SW 1271 (cell line): ENCODE data around the gene ARHGAP15.

Experiments
- DNase-seq, 2 experiments: peaks; one replicate each; lab custom pipeline; 2025; lab: John Stamatoyannopoulos, UW

Gene ARHGAP15

DNA sequence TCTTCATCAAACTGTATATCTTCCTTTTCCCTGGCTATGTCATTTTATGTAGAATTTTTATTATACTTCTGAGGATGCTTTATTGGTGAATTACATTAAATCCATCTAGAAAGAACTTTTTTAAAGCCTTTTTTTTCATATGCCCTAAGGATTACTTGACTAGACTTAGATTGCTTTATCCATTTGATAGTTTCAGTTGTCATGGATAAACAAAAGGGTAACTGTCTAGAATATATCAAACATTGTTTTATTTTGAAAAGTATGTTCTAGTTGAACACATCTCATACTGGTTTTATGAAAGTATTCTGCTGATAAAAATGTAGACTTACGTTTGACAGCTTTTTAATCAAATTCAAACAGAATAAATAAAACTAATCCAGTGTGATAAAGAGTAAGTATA, 639.8 kb downstream of the ARHGAP15 start:
- DNase-seq: no peak

DNA sequence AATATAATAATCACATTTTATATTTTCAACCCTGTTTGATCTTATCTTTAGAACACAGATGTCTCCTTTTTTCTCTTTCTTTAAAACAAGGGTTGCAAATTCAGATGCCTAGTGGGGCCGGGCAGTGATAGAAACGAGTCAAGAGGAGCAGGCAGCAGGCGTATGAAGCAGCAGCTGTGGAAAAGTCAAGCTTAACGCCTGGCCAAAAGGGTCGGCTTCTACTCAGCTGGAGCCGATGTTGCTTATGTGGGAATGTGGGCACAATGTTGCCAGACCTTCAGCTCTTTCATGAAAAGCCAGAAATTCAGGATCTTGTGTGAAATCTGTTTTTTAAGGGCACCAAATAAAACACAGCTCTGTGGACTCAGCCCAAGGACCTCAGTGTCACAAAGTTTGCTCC, 642.7 kb downstream of the ARHGAP15 start:
- DNase-seq: no peak

DNA sequence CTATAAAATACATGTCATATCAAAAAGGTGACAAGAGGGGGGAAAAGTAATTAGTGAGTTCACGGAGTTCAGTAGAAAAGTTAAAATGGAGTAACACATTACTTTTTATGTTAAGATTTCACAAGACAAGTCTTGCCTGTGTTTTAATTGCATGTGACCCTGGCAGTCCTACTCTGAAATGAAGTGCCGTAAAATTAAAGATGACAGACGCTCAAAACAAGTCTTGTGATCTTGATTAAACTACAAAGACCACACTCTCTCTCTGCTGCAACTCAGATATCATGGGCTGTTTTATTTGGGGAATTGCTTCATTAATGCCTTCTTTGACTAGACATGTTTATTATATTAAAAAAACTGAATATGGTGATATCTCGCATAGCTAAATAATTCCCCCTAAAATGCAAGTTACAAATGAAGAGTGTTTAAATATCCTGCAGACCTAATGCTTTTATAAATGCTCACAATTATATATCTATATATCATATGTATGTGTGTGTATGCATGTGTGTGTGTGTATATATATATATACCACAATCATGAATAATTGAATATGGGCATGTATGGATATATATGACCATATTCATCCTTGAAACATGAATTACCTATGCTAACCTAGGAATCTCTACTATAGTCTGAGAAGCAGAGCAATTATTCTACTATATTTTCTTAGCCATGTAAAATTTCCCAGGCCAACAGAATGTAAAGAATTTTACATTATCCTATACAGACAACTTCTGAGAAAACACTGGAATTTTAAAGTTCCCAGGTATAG, 647.5 kb downstream of the ARHGAP15 start:
- DNase-seq: no peak

DNA sequence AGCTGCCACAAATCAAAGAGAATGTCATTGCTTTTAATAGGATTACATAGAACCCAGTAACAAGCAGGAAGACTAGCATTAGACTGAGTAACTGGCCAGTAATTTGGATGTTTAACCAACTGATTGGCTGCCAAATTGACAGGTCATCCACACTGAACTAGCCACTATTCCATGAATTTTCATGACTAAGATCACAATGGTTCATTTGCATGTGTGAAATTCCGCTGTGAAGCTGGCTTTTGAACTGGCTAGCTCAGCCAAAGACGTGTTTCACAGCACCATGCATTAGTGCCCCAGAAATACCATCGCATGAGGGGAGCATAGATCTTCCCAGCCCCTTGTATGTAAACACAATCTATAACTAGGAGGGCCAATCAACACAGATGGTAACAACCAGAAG, 649.8 kb downstream of the ARHGAP15 start:
- DNase-seq: no peak

DNA sequence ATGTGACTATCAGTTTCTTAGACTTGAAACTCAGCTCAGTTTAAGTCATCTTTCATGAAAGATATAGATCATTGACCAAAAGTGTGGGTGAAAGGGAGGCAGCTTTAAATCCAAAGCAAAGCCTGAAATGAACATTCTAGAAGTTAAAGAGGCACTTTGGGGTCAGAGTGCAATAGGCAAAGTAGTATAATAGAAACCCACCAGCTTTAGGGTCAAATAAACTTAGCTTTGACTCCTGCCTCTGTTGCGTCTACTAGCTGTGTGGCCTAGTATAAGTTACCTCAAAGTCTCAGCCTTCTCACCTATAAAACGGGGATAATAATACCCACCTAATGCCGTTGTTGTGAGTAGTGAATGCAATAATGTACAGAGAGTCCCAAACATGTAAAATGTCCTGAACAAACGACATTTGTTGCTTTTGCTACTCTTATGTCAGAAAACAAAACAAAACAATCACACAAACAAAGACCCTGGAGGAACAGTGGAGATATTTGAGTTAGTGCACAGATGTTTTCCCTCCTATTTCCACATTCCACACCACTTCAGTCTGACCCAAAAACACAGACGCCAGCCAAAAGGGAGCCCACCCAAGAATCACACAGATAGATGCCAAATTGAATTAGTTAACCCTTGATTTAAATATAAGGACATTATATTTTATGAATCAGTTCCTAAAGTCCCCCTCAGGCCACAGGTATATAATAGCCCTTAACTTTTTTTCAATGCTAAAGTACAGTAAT, 657.0 kb downstream of the ARHGAP15 start:
- DNase-seq: no peak

DNA sequence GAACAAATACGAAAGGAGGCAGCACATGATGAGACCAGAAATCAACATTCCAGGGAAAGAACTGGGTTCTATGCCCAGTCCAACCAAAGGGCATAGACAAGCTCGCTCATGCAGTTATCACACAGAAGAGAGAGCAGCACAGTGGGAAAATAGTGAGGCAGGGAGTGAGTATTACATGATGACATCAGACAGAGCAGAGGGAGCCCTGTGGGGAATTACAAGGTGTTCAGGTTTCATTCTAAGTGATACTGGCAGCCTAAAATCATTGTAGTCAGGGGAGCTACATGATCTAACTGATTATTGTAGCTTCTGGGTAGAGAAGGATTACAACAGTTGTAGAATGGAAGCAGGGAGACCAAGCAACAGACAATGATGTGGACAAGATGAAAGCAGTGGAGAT, 658.5 kb downstream of the ARHGAP15 start:
- no peak for DNase-seq

DNA sequence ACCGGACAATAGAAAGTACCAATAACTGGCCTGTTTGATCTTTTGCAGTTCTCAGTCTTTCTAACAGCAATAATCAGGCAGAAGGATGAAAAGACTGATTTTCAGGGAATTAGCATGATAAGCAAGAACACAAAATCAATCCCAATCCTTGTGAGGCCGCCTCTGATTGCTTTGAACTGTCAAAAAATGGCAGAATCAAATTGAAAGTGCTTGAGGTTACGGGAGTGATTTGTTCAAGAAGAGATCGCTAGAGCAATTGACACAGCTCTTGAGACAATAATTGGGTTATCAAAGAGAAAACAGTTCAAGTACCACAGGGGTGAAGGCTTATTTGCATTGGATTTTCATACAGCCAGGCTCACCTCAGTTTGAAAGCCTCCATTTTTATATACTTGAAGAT, 663.4 kb downstream of the ARHGAP15 start:
- no peak for DNase-seq

DNA sequence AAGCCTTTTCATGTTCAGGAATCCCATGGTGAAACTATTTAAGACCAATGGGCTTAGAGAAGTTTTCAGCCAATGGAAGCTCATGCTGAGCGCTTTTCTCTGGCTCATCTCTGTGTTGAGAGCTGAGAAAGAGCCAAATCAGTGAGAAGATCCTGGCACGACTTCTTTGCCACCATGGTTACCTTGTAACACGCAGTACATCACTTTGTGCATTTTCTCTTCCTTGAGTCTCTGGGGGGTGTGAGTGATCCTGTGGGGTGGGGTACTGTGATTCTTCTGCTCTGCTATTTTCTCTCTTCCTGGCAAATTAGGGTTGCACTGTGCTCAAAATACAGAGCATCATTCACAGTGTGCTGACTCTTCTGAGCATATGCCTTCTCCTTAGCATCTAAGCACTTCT, 664.2 kb downstream of the ARHGAP15 start:
- DNase-seq: no peak

DNA sequence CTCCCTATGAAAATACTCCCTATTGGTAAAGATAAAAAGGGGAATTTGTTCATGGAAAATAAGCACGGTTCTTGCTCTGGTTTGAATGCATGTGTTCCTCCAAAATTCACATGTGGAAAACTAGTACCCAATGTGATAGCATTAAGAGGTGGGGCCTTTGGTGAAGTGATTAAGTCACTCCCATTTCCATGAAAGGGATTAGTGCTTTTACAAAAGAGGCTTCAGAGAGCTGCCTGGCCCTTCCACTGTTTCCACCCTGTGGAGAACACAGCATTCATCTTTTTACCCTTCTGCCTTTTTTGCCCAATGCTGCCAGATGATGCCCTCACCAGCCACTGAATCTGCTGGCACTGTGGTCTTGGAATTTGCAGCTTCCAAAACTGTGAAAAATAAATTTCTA, 666.8 kb downstream of the ARHGAP15 start:
- no peak for DNase-seq

DNA sequence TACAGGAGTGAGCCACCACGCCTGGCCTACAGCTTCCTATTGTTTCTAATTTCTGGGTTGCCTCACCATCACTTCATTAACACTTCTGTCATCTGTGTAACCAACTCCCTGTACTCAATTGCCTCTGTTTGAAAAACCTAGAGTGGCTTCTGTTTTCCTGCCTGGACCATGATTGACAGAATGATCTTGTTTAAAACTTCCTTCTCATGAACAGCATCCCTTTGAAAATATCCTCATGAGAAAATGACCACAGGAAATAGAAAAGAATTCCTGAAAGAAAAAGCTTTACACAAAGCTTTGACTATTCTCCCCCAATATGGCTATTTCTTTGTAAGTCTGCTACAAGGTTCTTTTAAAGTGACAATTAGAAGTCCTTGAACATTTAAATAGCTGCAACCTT, 672.3 kb downstream of the ARHGAP15 start:
- no peak for DNase-seq

DNA sequence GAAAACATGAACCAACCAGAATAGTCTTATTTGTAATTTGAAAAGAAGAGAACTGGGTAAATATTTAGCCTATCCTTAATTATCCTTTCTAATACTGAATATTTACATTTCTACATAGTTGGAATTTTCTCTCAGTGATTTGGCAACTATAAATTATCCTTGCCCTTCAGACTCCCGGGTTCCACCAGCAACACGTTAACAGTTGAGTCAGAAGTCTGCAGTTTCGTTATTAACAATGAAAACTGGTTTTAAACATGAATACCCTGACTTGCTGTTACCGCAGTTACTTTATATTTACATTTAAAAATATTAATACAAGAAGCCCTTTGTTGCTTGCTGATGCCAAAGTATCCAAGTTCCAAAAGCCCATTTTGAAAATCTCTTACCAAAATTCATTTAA, 673.0 kb downstream of the ARHGAP15 start:
- no peak for DNase-seq

DNA sequence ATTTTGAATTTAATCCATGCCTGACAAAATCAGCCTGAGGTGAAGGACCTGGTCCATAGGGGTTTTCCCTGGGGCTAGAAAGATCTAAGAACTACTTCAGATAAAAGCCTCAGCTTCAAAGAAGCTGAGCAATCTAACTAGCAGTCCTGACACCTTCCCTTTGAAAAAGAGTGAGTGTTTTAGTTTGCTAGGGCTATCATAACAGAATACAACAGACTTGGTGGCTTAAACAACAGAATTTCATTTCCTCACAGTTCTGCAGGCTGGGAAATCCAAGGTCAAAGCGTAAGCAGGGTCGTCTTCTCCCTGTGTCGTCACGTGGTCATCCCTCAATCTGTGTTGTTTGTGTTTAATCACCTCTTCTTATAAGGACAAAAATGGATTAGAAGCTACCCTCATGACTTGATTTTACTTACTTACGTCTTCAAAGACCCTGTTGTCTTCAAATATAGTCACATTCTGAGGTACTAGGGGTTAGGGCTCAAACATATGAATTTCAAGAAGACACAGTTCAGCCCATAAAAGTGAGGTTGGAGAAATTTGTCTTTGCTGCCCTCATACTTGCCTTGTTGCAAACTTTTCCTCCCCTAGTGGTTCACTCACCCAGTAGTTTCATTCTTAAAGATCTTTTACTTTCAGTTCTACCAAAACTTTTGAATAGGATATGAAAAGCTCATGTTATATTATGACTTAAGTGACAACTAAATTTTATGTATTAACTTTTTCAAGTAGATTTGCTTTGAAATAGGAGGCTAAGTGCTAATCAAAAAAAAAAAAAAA, 673.8 kb downstream of the ARHGAP15 start:
- DNase-seq: no peak

DNA sequence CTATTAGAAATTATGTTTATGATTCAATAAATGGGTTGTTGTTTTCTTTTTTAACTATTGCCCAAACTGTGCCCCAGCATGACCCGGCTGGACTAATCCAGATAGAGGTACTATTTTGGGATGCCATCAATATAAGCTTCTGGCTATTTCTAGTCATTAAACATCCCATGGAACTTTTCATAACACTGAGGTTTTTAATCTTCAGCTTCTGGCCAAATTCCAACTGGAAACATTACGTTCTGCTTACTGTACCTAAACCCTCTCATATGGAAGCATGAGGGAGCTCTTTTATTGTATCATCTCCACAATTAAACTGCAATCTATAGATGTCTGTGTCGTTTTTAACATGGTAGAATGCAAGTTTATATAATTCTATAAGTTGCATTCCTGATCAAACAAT, 674.7 kb downstream of the ARHGAP15 start:
- DNase-seq: no peak

DNA sequence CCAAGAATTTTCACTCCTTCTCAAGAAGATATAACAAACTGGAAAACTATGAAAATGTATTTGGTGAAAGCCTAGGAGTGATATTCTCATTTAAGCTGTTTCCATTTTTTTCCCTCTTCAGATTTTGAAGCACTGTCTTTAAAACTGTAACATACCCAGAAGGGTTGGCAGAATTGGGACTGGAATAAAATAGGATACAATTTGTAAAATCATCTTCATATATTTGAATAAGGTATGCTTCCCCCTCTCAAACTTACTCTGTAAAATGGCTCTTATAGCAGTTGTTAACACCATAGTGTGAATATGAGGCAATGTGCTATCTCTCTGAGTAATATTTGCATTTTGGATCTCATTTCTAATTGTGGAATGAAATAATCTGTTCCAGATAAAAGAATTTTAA, 676.4 kb downstream of the ARHGAP15 start:
- no peak for DNase-seq

DNA sequence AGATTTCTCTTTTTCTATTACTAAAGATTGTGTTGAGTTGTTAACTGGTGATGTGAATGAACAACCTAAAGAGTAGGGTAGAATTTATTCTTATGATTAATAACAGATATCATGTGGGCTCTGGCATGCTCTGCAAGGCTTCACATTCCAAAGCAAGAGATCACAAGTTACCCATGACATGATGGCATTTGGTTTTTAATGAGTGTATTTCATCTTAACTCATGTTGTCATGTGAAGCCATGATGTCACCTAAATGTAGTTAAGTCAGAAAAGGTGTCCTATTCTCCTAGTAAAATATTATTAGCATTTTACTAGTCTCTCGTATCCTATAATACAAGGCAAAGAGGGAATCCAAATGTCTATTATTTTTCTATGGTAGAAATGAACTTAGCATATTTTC, 678.0 kb downstream of the ARHGAP15 start:
- no peak for DNase-seq

DNA sequence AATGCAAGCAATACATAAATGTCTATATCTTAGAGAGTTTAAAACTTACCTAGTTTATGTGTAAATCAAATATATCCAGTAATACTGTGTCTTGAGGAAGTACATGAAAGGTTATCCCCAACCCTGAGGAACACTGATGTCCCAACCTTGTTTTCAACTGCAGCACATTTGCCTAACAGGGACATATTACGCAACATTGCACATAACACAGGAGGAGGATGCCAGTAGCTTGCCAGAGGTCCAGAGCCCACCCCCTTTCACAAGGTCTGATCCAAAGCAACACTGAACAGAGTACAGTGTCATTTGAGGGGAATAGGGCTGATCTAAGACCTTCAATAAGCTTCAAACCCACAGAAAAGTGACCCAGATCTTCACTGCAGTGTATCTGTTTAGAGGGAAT, 678.5 kb downstream of the ARHGAP15 start:
- DNase-seq: no peak

DNA sequence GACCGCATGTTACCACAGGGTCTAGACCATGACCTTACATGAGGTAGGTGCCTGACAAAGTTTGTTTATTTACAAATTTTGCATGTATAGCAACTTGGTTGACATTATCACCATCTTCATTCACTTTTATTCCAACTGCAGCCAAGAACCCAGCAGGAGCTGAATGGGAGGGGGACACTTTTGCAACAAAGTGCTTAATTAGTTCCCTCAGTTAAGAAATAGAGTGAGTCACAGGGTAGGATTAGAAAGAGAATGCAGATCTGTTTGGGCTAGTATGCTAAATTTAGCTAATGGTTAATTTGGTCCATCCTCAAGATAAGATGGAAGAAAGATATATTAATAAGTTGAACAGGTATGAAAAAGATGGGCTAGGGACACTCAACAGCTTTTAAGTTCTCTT, 678.9 kb downstream of the ARHGAP15 start:
- no peak for DNase-seq

DNA sequence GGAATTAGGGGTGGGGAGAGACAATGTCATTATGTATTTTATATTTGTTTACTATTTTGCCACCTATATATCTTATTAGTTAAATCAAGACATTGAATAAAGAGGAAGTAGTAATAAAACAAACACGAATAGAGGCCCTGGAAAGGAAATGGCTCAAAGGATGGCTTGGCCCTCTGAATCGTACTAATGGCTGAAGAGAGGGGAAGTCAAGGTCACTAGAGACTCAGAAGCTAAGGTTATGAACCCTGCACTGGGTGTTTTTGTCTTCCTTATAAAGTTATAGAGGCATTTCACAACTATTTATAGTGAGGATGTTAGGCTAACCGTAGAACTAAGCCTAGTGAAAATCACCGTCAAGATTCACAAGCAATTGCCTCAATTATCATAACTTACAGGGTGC, 685.9 kb downstream of the ARHGAP15 start:
- DNase-seq: no peak

DNA sequence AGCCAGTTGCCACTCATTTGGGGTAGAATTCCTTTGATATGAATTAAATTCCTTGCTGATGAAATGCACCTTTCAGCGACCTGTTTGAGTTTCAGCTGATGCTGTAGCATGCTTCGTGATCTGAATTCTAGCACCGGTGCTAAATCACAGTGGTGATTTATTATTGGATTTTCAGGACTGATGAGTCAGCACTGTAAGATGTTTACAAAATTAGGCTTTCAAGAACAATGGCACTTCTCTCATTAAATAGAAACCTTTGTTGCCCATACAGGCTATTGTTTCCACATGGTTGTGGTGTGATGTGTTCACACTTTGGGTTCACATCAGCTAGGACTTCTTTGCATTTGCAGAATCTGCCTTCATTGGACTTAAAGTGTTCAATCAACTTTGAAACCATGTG, 687.7 kb downstream of the ARHGAP15 start:
- DNase-seq: no peak
